HepG2 (cell line): ENCODE measurements around the gene MYBPC2. TPM values are rescaled to one million over a fixed set of nuclear protein-coding genes. Genes with fewer than 3 reads are reported as not detected.
A peak's percentile ranks its signal among the peaks of the same experiment; 100 is the strongest.

Source experiments
- ATAC-seq: fragments of 200-7000 bp; cut with Tn5 transposase; 3 replicates; pipeline ENCODE4 v1.9.1; 2020; ENCODE audit warnings: mild to moderate bottlenecking, moderate library complexity
- BruUV-seq: library from RNA; stranded (reverse); fragments of 400-500 nt; replicated peaks from 2 replicates; lab custom pipeline; 2021; lab: Mats Ljungman, UMichigan
- CTCF ChIA-PET: fragments of 300-600 bp; formaldehyde crosslinking; extraction: SDS; loops from one replicate; lab custom pipeline; 2021; ENCODE audit warnings: low total read pairs, inconsistent platforms, low intra/inter-chr PET ratio; lab: Yijun Ruan, JAX
- POLR2A ChIA-PET: fragments of 350-600 bp; sonication (Branson Sonifier 250); formaldehyde crosslinking; loops from one replicate; lab custom pipeline; 2020; ENCODE audit warnings: antibody characterized with exemption, inconsistent platforms; lab: Yijun Ruan, JAX
- DNase-seq: peaks from one replicate; pipeline ENCODE4 v3.0.0-alpha.2; 2015; ENCODE audit warnings: low spot score
- FAIRE-seq: peaks from 3 replicates; lab custom pipeline; 2011; peaks lifted over from hg19 to GRCh38; lab: Jason Lieb, UNC
- H2AFZ ChIP-seq: one replicate; pipeline ENCODE4 v1.6.1; 2011; ENCODE audit warnings: low read length, inconsistent platforms
- H3K27ac ChIP-seq: fragments of 300-600 bp; 3 replicates; pipeline ENCODE4 v1.8.0; 2011; ENCODE audit warnings: mixed run types, mild to moderate bottlenecking, mixed read lengths, low read length, inconsistent platforms; ENCODE audit not compliant: insufficient read depth; ENCODE audit errors: extremely low read length
- H3K27me3 ChIP-seq, 2 experiments: fragments of 200-600 bp in 1 of 2; 2 replicates in 1 of 2; 3 replicates in 1 of 2; pipeline versions ENCODE4 v1.6.0 to v1.8.0; 2011; ENCODE audit warnings: low read length in 2 of 2, mild to moderate bottlenecking in 2 of 2, moderate library complexity in 2 of 2, inconsistent platforms in 1 of 2; ENCODE audit not compliant: insufficient read depth in 2 of 2, control insufficient read depth in 1 of 2
- H3K36me3 ChIP-seq, 2 experiments: fragments of 200-600 bp in 1 of 2; replicated peaks in 1 of 2; 2 replicates in 1 of 2; 3 replicates in 1 of 2; pipeline versions ENCODE4 v1.5.1 to v1.8.0; 2011; ENCODE audit warnings: low read length in 2 of 2, inconsistent platforms in 1 of 2; ENCODE audit not compliant: insufficient read depth in 2 of 2, control insufficient read depth in 1 of 2
- H3K4me1 ChIP-seq: 2 replicates; pipeline ENCODE4 v1.5.1; 2012; ENCODE audit warnings: low read length, inconsistent platforms; ENCODE audit not compliant: insufficient read depth
- H3K4me2 ChIP-seq: 2 replicates; pipeline ENCODE4 v1.6.0; 2011; ENCODE audit warnings: low read depth, low read length, inconsistent platforms
- H3K4me3 ChIP-seq, 3 experiments: fragments of 200-600 bp in 1 of 3; sonication (generic), shearing (Covaris generic) in 1 of 3; replicated peaks in 1 of 3; 2 replicates each; pipeline ENCODE4 v1.5.1; 2011 to 2016; ENCODE audit warnings: low read length in 3 of 3, inconsistent platforms in 2 of 3, low read depth in 2 of 3, mild to moderate bottlenecking in 2 of 3, control low read depth in 1 of 3, mixed read lengths in 1 of 3; ENCODE audit not compliant: insufficient read depth in 1 of 3
- H3K79me2 ChIP-seq: one replicate; pipeline ENCODE4 v1.6.1; 2011; ENCODE audit warnings: low read length, inconsistent platforms; ENCODE audit not compliant: insufficient read depth
- H3K9ac ChIP-seq: 2 replicates; pipeline ENCODE4 v1.6.0; 2011; ENCODE audit warnings: mild to moderate bottlenecking, low read depth, low read length, inconsistent platforms; ENCODE audit not compliant: insufficient read depth
- H3K9me3 ChIP-seq: 2 replicates; pipeline ENCODE4 v1.5.1; 2012; ENCODE audit warnings: mild to moderate bottlenecking, low read length
- H4K20me1 ChIP-seq: 2 replicates; pipeline ENCODE4 v1.6.0; 2011; ENCODE audit warnings: inconsistent platforms, mild to moderate bottlenecking, low read length, moderate library complexity; ENCODE audit not compliant: insufficient read depth
- FOXC1 ChIP-seq: sonication (generic); formaldehyde crosslinking; IDR thresholded peaks from 2 replicates; pipeline ENCODE4 v1.8.0; 2022; ENCODE audit warnings: mild to moderate bottlenecking, missing genetic modification reagents, borderline replicate concordance
- FOXO1 ChIP-seq: sonication (generic); formaldehyde crosslinking; IDR thresholded peaks from 2 replicates; pipeline ENCODE4 v1.4.0; 2020; ENCODE audit warnings: missing genetic modification reagents
- SMC3 ChIP-seq: IDR thresholded peaks from 2 replicates; pipeline ENCODE4 v1.6.1; 2011; ENCODE audit warnings: low read length, improper control_type of control experiment
- ZNF263 ChIP-seq: sonication (generic); formaldehyde crosslinking; IDR thresholded peaks from 2 replicates; pipeline ENCODE4 v1.4.0; 2020; ENCODE audit warnings: missing genetic modification reagents
- WGBS: methylation state at CpG from one replicate; pipeline ENCODE4 v1.1.6; 2017; ENCODE audit warnings: low lambda C conversion rate; 5-methylcytosine and 5-hydroxymethylcytosine counted together
- in situ Hi-C: cut with HindIII; loops from 2 replicates; pipeline ENCODE4 v1.10.0; 2017; ENCODE audit warnings: low pct_unique_long_range_greater_than_20kb; ENCODE audit not compliant: extremely low pct_ligation_motif_present
- intact Hi-C: fragments of 100-400 bp; cut with micrococcal nuclease; formaldehyde crosslinking; loops from one replicate; pipeline ENCODE4 v1.10.0; 2022; ENCODE audit not compliant: unreplicated experiment
- polyA plus RNA-seq, 8 experiments: library from polyadenylated mRNA; depleted of rRNA in 3 of 8; stranded (reverse) in 7 of 8; unstranded in 1 of 8; fragments of >200 nt; fragmentation: Illumina TruSeq in 4 of 8; extraction: Trizol in 4 of 8; gene quantifications; 2 replicates each; pipeline versions ENCODE4 v1.2.1 to v1.2.3, GENCODE V29; 2011 to 2016; ENCODE audit warnings: low read depth in 4 of 8, missing spikeins in 1 of 8, mixed read lengths in 1 of 8; ENCODE audit not compliant: insufficient read depth in 1 of 8
- total RNA-seq, 5 experiments: library from RNA; depleted of rRNA; stranded (reverse); fragments of >200 nt; fragmentation: Illumina TruSeq; extraction: Trizol; gene quantifications; 2 replicates each; pipeline ENCODE4 v1.2.3, GENCODE V29; 2016; ENCODE audit warnings: low read depth in 1 of 5

MYBPC2 gene
- total and polyA plus RNA-seq, 2 of the 13 experiments (the other 11 are each of a cell fraction or from before 2014, with no cell fraction given): not detected

- 0 out of 2 replicates have a peak, but pooled peaks have one; percentile 17 for TF ChIP-seq ZNF263 (CRISPR knock-in tag)
These were observed 1.1 kb upstream of the MYBPC2 start (continued) for GRCh38 chr19:50431343-50432220.

DNA sequence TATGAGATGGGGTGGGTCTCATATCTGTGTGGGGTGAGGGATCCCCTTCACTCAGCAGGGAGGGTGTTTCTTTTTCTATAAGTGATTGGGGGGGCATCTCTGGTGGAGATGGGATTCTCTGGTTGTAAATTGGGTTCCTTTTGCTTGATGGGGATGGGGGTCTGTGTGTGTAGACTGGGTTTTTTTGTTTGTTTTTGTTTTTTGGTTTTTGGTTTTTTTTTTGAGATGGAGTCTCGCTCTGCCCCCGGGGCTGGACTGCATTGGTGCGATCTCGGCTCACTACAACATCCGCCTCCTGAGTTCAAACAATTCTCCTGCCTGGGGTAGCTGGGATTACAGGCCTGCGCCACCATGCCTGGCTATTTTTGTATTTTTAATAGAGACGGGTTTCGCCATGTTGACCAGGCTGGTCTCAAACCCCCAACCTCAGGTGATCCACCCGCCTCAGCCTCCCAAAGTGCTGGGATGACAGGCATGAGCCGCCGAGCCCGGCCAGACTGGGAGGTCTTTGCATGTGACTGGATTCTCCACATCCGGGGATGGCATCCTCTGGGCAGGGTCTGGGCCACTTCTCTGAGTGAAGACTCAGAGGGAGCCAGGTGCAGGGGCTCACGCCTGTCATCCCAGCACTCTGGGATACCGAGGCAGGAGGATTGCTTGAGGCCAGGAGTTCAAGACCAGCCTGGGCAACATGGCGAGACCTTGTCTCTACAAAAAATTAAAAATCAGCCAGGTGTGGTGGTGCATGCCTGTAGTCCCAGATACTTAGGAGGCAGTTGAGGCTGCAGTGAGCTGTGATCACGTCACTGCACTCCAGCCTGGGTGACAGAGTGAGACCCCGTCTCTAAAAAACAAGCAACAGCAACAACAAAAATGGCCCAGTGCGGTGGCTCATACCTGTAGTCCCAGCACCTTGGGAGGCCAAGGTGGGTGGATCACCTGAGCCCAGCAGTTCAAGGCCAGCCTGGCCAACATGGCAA, 799 bp downstream of the MYBPC2 start:
- intact Hi-C loops (no loop called here), in situ Hi-C loops (no loop called here)
- Histone ChIP-seq H3K9ac (no peak overlapping the region), H2AFZ (no peak overlapping the region), H3K4me2 (no peak overlapping the region), H3K27ac (no peak overlapping the region), H3K4me1 (peaks cover 10% of the 10 kb centered on the region), H3K27me3 (peaks cover 10 to 29% of the 10 kb centered on the region in 2 experiments; a peak in 4 of 5 replicates), H3K4me3 (no peak overlapping the region), H4K20me1 (no peaks in the 10 kb centered on the region), H3K79me2 (no peaks in the 10 kb centered on the region), H3K9me3 (no peaks in the 10 kb centered on the region), H3K36me3 (no peaks in the 10 kb centered on the region)
- TF ChIP-seq FOXO1 (no peak), FOXC1 (CRISPR knock-in tag) (no peak), SMC3 (no peak)
- POLR2A ChIA-PET: no interaction called here
- no peak for ATAC-seq
- BruUV-seq: no TSS peak
- DNase-seq: no peak
- WGBS: 62% methylated on average over 18 of the region's 19 CpGs
- CTCF ChIA-PET: no interaction called here
- no peak for FAIRE-seq
